IMR-90 (cell line): ENCODE results near the gene EXOC4. TPM values are rescaled to one million over a fixed set of nuclear protein-coding genes. Genes with fewer than 3 reads are reported as not detected.

Experiments used
- ATAC-seq: fragments of 200-7000 bp; cut with Tn5 transposase; 2 replicates; pipeline ENCODE4 v1.9.1; 2020; ENCODE audit warnings: low read depth, mild to moderate bottlenecking, moderate library complexity
- BruUV-seq: library from RNA; stranded (reverse); fragments of 400-500 nt; replicated peaks from 2 replicates; lab custom pipeline; 2021; lab: Mats Ljungman, UMichigan
- CTCF ChIA-PET: fragments of 300-600 bp; formaldehyde crosslinking; extraction: SDS; loops from one replicate; lab custom pipeline; 2021; ENCODE audit warnings: antibody characterized with exemption; lab: Yijun Ruan, JAX
- POLR2A ChIA-PET: fragments of 300-600 bp; sonication (Branson Sonifier 250); formaldehyde crosslinking; loops from one replicate; lab custom pipeline; 2022; ENCODE audit warnings: antibody characterized with exemption; ENCODE audit not compliant: unreplicated experiment; lab: Charles Lee
- DNase-seq: peaks from one replicate; pipeline ENCODE4 v3.0.0; 2013
- H2AFZ ChIP-seq: replicated peaks from 2 replicates; pipeline ENCODE3; 2013; ENCODE audit warnings: low read length, mild to moderate bottlenecking; ENCODE audit not compliant: poor library complexity
- H2AK5ac ChIP-seq: 2 replicates; pipeline ENCODE4 v1.6.1; 2013; ENCODE audit warnings: low read depth, low read length, inconsistent platforms
- H2AK9ac ChIP-seq: replicated peaks from 2 replicates; pipeline ENCODE3; 2013; ENCODE audit warnings: mild to moderate bottlenecking, low read depth, low read length, moderate library complexity; ENCODE audit not compliant: poor library complexity
- H2BK120ac ChIP-seq: 2 replicates; pipeline ENCODE4 v1.6.1; 2013; ENCODE audit warnings: low read depth, low read length, inconsistent platforms
- H2BK15ac ChIP-seq: 3 replicates; pipeline ENCODE4 v1.6.1; 2013; ENCODE audit warnings: low read depth, low read length, inconsistent platforms
- H2BK20ac ChIP-seq: 2 replicates; pipeline ENCODE4 v1.6.1; 2013; ENCODE audit warnings: low read depth, mild to moderate bottlenecking, inconsistent platforms, low read length, moderate library complexity
- H2BK5ac ChIP-seq: 2 replicates; pipeline ENCODE4 v1.6.1; 2013; ENCODE audit warnings: mild to moderate bottlenecking, low read depth, low read length, inconsistent platforms; ENCODE audit not compliant: poor library complexity, severe bottlenecking
- H3K14ac ChIP-seq: replicated peaks from 2 replicates; pipeline ENCODE4 v1.6.1; 2013; ENCODE audit warnings: low read depth, low read length, inconsistent platforms
- H3K18ac ChIP-seq: 2 replicates; pipeline ENCODE4 v1.6.1; 2013; ENCODE audit warnings: low read depth, low read length, control low read depth
- H3K23ac ChIP-seq: 2 replicates; pipeline ENCODE4 v1.6.1; 2013; ENCODE audit warnings: low read depth, low read length, inconsistent platforms
- H3K27ac ChIP-seq: 2 replicates; pipeline ENCODE4 v1.5.1; 2013; ENCODE audit warnings: mild to moderate bottlenecking, control low read depth, low read length; ENCODE audit not compliant: insufficient read depth
- H3K27me3 ChIP-seq: 2 replicates; pipeline ENCODE4 v1.6.1; 2013; ENCODE audit warnings: low read length; ENCODE audit not compliant: control insufficient read depth, insufficient read depth
- H3K36me3 ChIP-seq: 2 replicates; pipeline ENCODE4 v1.6.1; 2013; ENCODE audit warnings: low read length, mixed read lengths; ENCODE audit not compliant: control insufficient read depth, insufficient read depth
- H3K4ac ChIP-seq: 2 replicates; pipeline ENCODE4 v1.6.1; 2013; ENCODE audit warnings: low read depth, low read length, inconsistent platforms
- H3K4me1 ChIP-seq: 2 replicates; pipeline ENCODE4 v1.6.1; 2013; ENCODE audit warnings: low read length, mixed read lengths; ENCODE audit not compliant: control insufficient read depth, insufficient read depth
- H3K4me2 ChIP-seq: 2 replicates; pipeline ENCODE4 v1.6.1; 2013; ENCODE audit warnings: low read depth, mild to moderate bottlenecking, control low read depth, low read length, moderate library complexity
- H3K4me3 ChIP-seq: 2 replicates; pipeline ENCODE4 v1.5.1; 2013; ENCODE audit warnings: low read depth, mild to moderate bottlenecking, control low read depth, low read length, moderate library complexity; ENCODE audit not compliant: insufficient read depth
- H3K56ac ChIP-seq: 2 replicates; pipeline ENCODE4 v1.6.1; 2013; ENCODE audit warnings: low read length, inconsistent platforms; ENCODE audit not compliant: insufficient read depth; ENCODE audit errors: extremely low read depth
- H3K79me1 ChIP-seq, 2 experiments: 2 replicates each; pipeline ENCODE4 v1.6.1; 2013; ENCODE audit warnings: low read length in 2 of 2, inconsistent platforms in 1 of 2, low read depth in 1 of 2
- H3K9ac ChIP-seq: 2 replicates; pipeline ENCODE4 v1.6.1; 2013; ENCODE audit warnings: low read depth, low read length, control low read depth
- H3K9me1 ChIP-seq: 2 replicates; pipeline ENCODE4 v1.6.1; 2013; ENCODE audit warnings: low read length, inconsistent platforms; ENCODE audit not compliant: insufficient read depth
- H3K9me3 ChIP-seq: 2 replicates; pipeline ENCODE4 v1.6.1; 2013; ENCODE audit warnings: low read length; ENCODE audit not compliant: control insufficient read depth, insufficient read depth
- H4K20me1 ChIP-seq: 2 replicates; pipeline ENCODE4 v1.6.1; 2013; ENCODE audit warnings: low read length, inconsistent platforms; ENCODE audit not compliant: insufficient read depth
- H4K5ac ChIP-seq: 2 replicates; pipeline ENCODE4 v1.6.1; 2013; ENCODE audit warnings: mild to moderate bottlenecking, low read depth, low read length, control low read depth
- H4K8ac ChIP-seq, 2 experiments: 2 replicates each; pipeline ENCODE4 v1.6.1; 2013; ENCODE audit warnings: low read depth in 2 of 2, low read length in 2 of 2, control low read depth in 1 of 2, inconsistent platforms in 1 of 2
- H4K91ac ChIP-seq: 2 replicates; pipeline ENCODE4 v1.6.1; 2013; ENCODE audit warnings: low read depth, low read length, inconsistent platforms; ENCODE audit not compliant: insufficient read depth
- BHLHE40 ChIP-seq: fragments of 150-350 bp; IDR thresholded peaks from 2 replicates; pipeline ENCODE4 v1.6.1; 2016; ENCODE audit warnings: mild to moderate bottlenecking, low read depth, low read length
- CEBPB ChIP-seq: IDR thresholded peaks from 2 replicates; pipeline ENCODE4 v1.6.1; 2012; ENCODE audit warnings: low read depth, low read length, improper control_type of control experiment
- CTCF ChIP-seq: conservative IDR thresholded peaks from 2 replicates; pipeline ENCODE4 v1.5.1; 2012; ENCODE audit warnings: mild to moderate bottlenecking, low read depth, low read length, improper control_type of control experiment
- FOS ChIP-seq: fragments of 150-350 bp; IDR thresholded peaks from 2 replicates; pipeline ENCODE4 v1.6.1; 2016; ENCODE audit warnings: low read depth, low read length
- MAFK ChIP-seq: IDR thresholded peaks from 2 replicates; pipeline ENCODE4 v1.6.1; 2012; ENCODE audit warnings: low read depth, low read length, improper control_type of control experiment
- MXI1 ChIP-seq: IDR thresholded peaks from 2 replicates; pipeline ENCODE4 v1.6.1; 2012; ENCODE audit warnings: low read depth, mild to moderate bottlenecking, low read length, moderate library complexity, borderline replicate concordance
- NFE2L2 ChIP-seq: fragments of 150-350 bp; IDR thresholded peaks from 2 replicates; pipeline ENCODE4 v1.6.1; 2016; ENCODE audit warnings: low read depth, mild to moderate bottlenecking, low read length
- RAD21 ChIP-seq: IDR thresholded peaks from 2 replicates; pipeline ENCODE4 v1.6.1; 2012; ENCODE audit warnings: low read length, improper control_type of control experiment
- RCOR1 ChIP-seq: IDR thresholded peaks from 2 replicates; pipeline ENCODE4 v1.6.1; 2012; ENCODE audit warnings: mild to moderate bottlenecking, low read length, improper control_type of control experiment; ENCODE audit not compliant: insufficient replicate concordance
- RFX5 ChIP-seq: IDR thresholded peaks from 2 replicates; pipeline ENCODE4 v1.8.0; 2012; ENCODE audit warnings: low read depth, mild to moderate bottlenecking, low read length, moderate library complexity
- USF2 ChIP-seq: fragments of 150-350 bp; IDR thresholded peaks from 2 replicates; pipeline ENCODE4 v1.6.1; 2017; ENCODE audit warnings: mild to moderate bottlenecking, antibody characterized with exemption, low read length, low read depth
- WGBS, 2 experiments: methylation state at CpG; one replicate each; pipeline versions ENCODE4 v1.1.5 to v1.1.7; 2013; ENCODE audit warnings: missing lambda C conversion rate in 2 of 2; ENCODE audit not compliant: insufficient read length in 1 of 2; ENCODE audit errors: extremely low coverage in 2 of 2; 5-methylcytosine and 5-hydroxymethylcytosine counted together
- dilution Hi-C: fragments of 300-500 bp; cut with HindIII; formaldehyde crosslinking; loops from one replicate; pipeline ENCODE4 v1.14.3; 2018; ENCODE audit warnings: low sequenced_read_pairs; ENCODE audit not compliant: unreplicated experiment
- in situ Hi-C: fragments of 300-500 bp; cut with MboI; formaldehyde crosslinking; loops from 3 replicates; pipeline ENCODE4 v1.14.3; 2019; ENCODE audit warnings: low sequenced_read_pairs, inconsistent platforms, mixed read lengths
- intact Hi-C: fragments of 100-400 bp; cut with micrococcal nuclease; formaldehyde crosslinking; loops from 2 replicates; pipeline ENCODE4 v1.10.0; 2022
- polyA plus RNA-seq, 3 experiments: library from polyadenylated mRNA; depleted of rRNA; stranded (reverse); fragments of >200 nt; gene quantifications; 2 replicates each; pipeline ENCODE4 v1.2.3, GENCODE V29; 2012; ENCODE audit warnings: low replicate concordance in 1 of 3
- total RNA-seq: library from RNA; depleted of rRNA; stranded (reverse); fragments of >200 nt; gene quantifications from 2 replicates; pipeline ENCODE4 v1.2.3, GENCODE V29; 2012

The EXOC4 gene
- total and polyA plus RNA-seq, 2 of the 4 experiments (the other 2 are of a cell fraction), result 25.4 to 94.6 TPM

GRCh38 chr7:133497061-133497460 lies 244.2 kb downstream of the EXOC4 start:
- dilution Hi-C loops, result no loop called here
- intact Hi-C loops, result no loop called here
- Histone ChIP-seq H2AFZ (no peak overlapping the region), H3K9me1 (no peaks in the 10 kb centered on the region), H4K91ac (no peak overlapping the region), H3K56ac (no peak overlapping the region), H3K9ac (no peak overlapping the region), H2BK15ac (no peak overlapping the region), H3K18ac (no peak overlapping the region), H2BK20ac (no peak overlapping the region), H2BK5ac (no peak overlapping the region), H3K36me3 (no peaks in the 10 kb centered on the region), H3K27me3 (no peaks in the 10 kb centered on the region), H3K4me1 (no peaks in the 10 kb centered on the region; the same call in 1 of the 2 replicates), H3K23ac (no peak overlapping the region), H3K79me1 (no peaks in the 10 kb centered on the region; a peak in 2 of 4 replicates), H3K4ac (no peak overlapping the region), H3K4me3 (no peak overlapping the region), H2AK9ac (no peak overlapping the region), H4K8ac (no peak overlapping the region), H3K27ac (no peak overlapping the region), H3K14ac (no peak overlapping the region), H4K5ac (no peak overlapping the region), H4K20me1 (no peaks in the 10 kb centered on the region), H3K4me2 (no peak overlapping the region), H2AK5ac (no peak overlapping the region), H3K9me3 (no peaks in the 10 kb centered on the region), H2BK120ac (no peak overlapping the region)
- BruUV-seq, result no TSS peak
- no peak for TF ChIP-seq RFX5
- TF ChIP-seq RCOR1, result no peak
- TF ChIP-seq MAFK, result no peak
- no peak for TF ChIP-seq NFE2L2
- no peak for TF ChIP-seq USF2
- no peak for TF ChIP-seq CTCF
- TF ChIP-seq MXI1, result no peak
- no peak for TF ChIP-seq BHLHE40
- no peak for TF ChIP-seq CEBPB
- no peak for TF ChIP-seq RAD21
- no peak for TF ChIP-seq FOS
- DNase-seq (no peak), ATAC-seq (no peak)
- no CpG with 5 or more reads among the region's 1 CpG for WGBS, 2 experiments
- ChIA-PET CTCF (no interaction called here), POLR2A (interaction anchor here (0.6 kb wide), 1 partner anchor 150 kb away, joined by 4 read pairs; no protein-coding TSS in a partner anchor)
- in situ Hi-C loops, result no loop called here
